ENCODE results near the gene SLC39A11. TPM values are rescaled to one million over a fixed set of nuclear protein-coding genes. Genes with fewer than 3 reads are reported as not detected.

The SLC39A11 gene
- total RNA-seq, 2 donors from 2014 or later, result 27.8 to 39.6 TPM

DNA sequence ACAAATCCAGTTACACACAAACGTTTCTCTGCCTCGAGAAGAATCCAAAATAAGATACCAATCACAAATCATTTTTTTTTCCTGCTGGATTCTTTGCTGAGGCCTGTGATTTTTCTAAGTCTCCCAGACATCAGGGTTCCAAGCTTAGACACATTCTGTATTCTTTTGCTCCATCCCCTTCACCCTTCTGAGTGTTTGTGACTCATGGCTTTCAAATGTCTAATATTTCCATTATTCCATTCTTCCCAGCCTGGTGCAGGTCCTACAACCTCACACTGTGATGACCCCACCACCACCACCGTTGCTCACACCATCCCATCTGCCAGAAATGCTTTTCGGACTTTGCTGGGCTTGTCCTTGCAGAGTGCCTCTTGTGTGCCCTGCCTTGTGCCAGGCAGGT, 491.6 kb downstream of the SLC39A11 start:
- intact Hi-C loops (cut with DNase I), result no loop called here
- no peaks in the 10 kb centered on the region for H3K9me3 ChIP-seq
- H3K27me3 ChIP-seq, result no peaks in the 10 kb centered on the region
- DNase-seq (no peak), ATAC-seq (no peak)
- H3K27ac ChIP-seq, result no peak overlapping the region
- TF ChIP-seq POLR2A (IDR thresholded peaks at IDR 0.05), result no peak
- TF ChIP-seq, protein P1, sequence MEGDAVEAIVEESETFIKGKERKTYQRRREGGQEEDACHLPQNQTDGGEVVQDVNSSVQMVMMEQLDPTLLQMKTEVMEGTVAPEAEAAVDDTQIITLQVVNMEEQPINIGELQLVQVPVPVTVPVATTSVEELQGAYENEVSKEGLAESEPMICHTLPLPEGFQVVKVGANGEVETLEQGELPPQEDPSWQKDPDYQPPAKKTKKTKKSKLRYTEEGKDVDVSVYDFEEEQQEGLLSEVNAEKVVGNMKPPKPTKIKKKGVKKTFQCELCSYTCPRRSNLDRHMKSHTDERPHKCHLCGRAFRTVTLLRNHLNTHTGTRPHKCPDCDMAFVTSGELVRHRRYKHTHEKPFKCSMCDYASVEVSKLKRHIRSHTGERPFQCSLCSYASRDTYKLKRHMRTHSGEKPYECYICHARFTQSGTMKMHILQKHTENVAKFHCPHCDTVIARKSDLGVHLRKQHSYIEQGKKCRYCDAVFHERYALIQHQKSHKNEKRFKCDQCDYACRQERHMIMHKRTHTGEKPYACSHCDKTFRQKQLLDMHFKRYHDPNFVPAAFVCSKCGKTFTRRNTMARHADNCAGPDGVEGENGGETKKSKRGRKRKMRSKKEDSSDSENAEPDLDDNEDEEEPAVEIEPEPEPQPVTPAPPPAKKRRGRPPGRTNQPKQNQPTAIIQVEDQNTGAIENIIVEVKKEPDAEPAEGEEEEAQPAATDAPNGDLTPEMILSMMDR (IDR thresholded peaks at IDR 0.05), result no peak
- WGBS, 2 donors, result 58 to 68% methylated on average over 4 of the region's 4 CpGs
- no peak overlapping the region for H3K4me3 ChIP-seq
- peaks cover 8% of the 10 kb centered on the region for H3K4me1 ChIP-seq
- no peaks in the 10 kb centered on the region for H3K36me3 ChIP-seq (replicated peaks in 1 of 2; ENCODE audit: insufficient read depth in 1 of 2, low read depth in 2 of 2)

DNA sequence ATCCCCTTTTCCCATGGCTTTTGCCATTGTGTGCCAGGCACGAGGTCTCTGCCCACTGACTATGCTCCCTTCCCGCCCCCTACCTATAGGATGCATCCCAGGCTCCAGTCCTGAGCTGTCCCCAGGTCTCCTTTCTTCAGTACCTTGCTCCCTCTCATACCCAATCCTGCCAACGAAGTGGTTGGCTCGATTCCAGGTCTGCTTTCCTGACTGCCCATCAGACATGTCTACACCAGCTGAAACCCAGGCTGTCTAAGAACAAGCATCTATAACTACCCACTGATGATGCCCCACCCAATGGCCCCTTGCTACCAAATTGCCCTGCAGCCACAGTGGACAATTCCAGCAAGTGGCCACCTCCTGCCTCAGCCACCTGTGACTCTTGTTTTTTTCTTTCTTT, 492.6 kb downstream of the SLC39A11 start:
- no peaks in the 10 kb centered on the region for H3K36me3 ChIP-seq (replicated peaks in 1 of 2; ENCODE audit: insufficient read depth in 1 of 2, low read depth in 2 of 2)
- intact Hi-C loops (cut with DNase I), result no loop called here
- H3K27ac ChIP-seq, result no peak overlapping the region
- no peaks in the 10 kb centered on the region for H3K27me3 ChIP-seq
- no peaks in the 10 kb centered on the region for H3K9me3 ChIP-seq
- no peak for ATAC-seq
- H3K4me3 ChIP-seq, result no peak overlapping the region
- 49 to 53% methylated on average over 4 of the region's 4 CpGs for WGBS, 2 donors
- H3K4me1 ChIP-seq, result peaks cover 8% of the 10 kb centered on the region
- no peak for DNase-seq
- TF ChIP-seq, protein P1 (IDR thresholded peaks at IDR 0.05), result no peak
- no peak for TF ChIP-seq POLR2A (IDR thresholded peaks at IDR 0.05)

DNA sequence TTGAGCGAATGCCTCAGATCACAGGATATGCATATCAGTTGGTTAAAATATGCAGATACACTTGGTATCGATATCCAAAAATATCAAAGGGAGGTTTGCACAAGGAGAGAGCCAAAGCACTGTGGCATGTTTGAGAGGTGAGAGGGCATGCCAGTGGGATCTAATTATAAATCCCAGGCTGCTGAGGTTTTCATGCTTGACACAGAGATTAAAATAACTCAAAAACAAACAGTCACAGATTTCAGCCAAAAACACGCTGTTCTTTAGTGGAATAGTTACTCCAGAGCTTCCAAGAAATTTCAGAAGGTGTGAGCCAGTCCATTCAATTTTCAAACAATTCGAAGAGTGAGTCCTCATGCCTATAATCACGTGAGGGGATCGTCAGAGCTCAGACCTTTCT, 493.8 kb downstream of the SLC39A11 start:
- 45 to 64% methylated on average over 6 of the region's 6 CpGs for WGBS, 2 donors
- Histone ChIP-seq H3K27ac (no peak overlapping the region), H3K9me3 (no peaks in the 10 kb centered on the region), H3K4me1 (peaks cover 8% of the 10 kb centered on the region), H3K36me3 (replicated peaks in 1 of 2; ENCODE audit: insufficient read depth in 1 of 2, low read depth in 2 of 2) (no peaks in the 10 kb centered on the region), H3K27me3 (no peaks in the 10 kb centered on the region), H3K4me3 (no peak overlapping the region)
- intact Hi-C loops (cut with DNase I), result no loop called here
- no peak for ATAC-seq
- TF ChIP-seq POLR2A (IDR thresholded peaks at IDR 0.05), result no peak
- TF ChIP-seq, protein P1 (IDR thresholded peaks at IDR 0.05), result no peak
- DNase-seq, result no peak

DNA sequence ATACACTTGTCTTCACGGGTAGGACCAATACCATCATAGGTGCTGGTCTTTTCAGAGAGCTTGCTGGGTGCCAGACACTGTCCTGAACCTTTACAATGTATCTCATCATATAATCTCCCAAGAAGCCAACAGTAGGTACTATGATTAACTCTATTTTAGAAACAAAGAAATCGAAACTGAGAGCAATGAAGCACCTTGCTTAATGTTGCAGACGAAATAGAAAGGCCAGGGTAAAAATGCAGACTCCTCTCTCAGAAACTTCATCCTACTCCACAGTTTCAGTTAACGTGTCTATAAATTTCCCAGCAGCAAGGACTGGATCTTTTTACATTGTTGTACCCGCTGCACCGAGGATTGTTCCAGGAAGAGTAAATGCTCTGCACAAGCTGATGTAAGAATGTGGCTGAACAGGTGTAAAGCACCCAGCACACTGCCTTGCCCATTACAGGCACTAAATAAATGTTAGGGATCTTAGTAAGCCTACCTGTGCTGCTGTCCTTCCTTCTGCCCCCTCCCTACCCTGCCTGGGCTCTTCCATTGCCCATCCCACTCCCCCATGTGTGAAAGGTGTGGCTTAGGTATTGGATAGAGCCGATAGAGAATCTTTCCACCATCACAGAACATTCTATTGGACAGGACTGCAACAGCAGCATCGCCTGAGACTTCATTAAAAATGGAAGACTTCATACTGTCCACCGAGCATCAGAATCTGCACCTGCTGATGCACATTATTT, 495.0 kb downstream of the SLC39A11 start:
- 53 to 73% methylated on average over 9 of the region's 9 CpGs for WGBS, 2 donors
- Histone ChIP-seq H3K27ac (no peak overlapping the region), H3K4me1 (peaks cover under 1% of the 10 kb centered on the region), H3K4me3 (no peak overlapping the region), H3K36me3 (replicated peaks in 1 of 2; ENCODE audit: insufficient read depth in 1 of 2, low read depth in 2 of 2) (no peaks in the 10 kb centered on the region), H3K9me3 (no peaks in the 10 kb centered on the region), H3K27me3 (no peaks in the 10 kb centered on the region)
- intact Hi-C loops (cut with DNase I), result no loop called here
- no peak for ATAC-seq
- no peak for DNase-seq
- TF ChIP-seq, protein P1 (IDR thresholded peaks at IDR 0.05), result no peak
- no peak for TF ChIP-seq POLR2A (IDR thresholded peaks at IDR 0.05)

Small RNA genes lying within 50 kb of the gene (small RNA-seq; reads per million reads assigned to genes)
- gene RF00422, result not detected

Other genes with a start within 250 kb of the SLC39A11 start
- 1 to 10 TPM in 1 of 2 donors, under 1 TPM in 1; 0.66 to 1.0 TPM for gene SSTR2, start 72.3 kb upstream of the SLC39A11 start, total RNA-seq
- 10 to 100 TPM; 34.8 to 42.5 TPM for gene COG1, start 100.4 kb upstream of the SLC39A11 start, total RNA-seq
- not detected for gene CPSF4L, start 169.2 kb upstream of the SLC39A11 start, total RNA-seq
- 10 to 100 TPM; 47.0 to 60.6 TPM for gene CDC42EP4, start 219.3 kb upstream of the SLC39A11 start, total RNA-seq

Measured in body of pancreas (tissue), 4 donors.